Tibial nerve (tissue), 4 donors: ENCODE results near the gene PARD3B. TPM values are rescaled to one million over a fixed set of nuclear protein-coding genes. Genes with fewer than 3 reads are reported as not detected.

ENCODE experiments used
- DNase-seq, 2 donors: peaks; one replicate each; pipeline ENCODE4 v3.0.0-alpha.2; 2019; ENCODE audit warnings: low spot score in 2 of 2
- H3K27ac ChIP-seq, 4 donors: fragments of 200-600 bp; sonication (generic) in 3 of 4; one replicate each; pipeline ENCODE4 v1.5.1; 2017 to 2019; ENCODE audit warnings: mild to moderate bottlenecking in 1 of 4
- H3K27me3 ChIP-seq, 2 donors: fragments of 200-600 bp; sonication (generic) in 1 of 2; one replicate each; pipeline versions ENCODE4 v1.5.1 to v1.6.0; 2017 to 2019
- H3K36me3 ChIP-seq, 3 donors: fragments of 200-600 bp; sonication (generic); one replicate each; pipeline ENCODE4 v1.5.1; 2018 to 2019
- H3K4me1 ChIP-seq, 4 donors: fragments of 200-600 bp; sonication (generic) in 3 of 4; one replicate each; pipeline ENCODE4 v1.5.1; 2017 to 2019
- H3K4me3 ChIP-seq, 4 donors: fragments of 200-600 bp; sonication (generic) in 3 of 4; one replicate each; pipeline ENCODE4 v1.5.1; 2017 to 2019; ENCODE audit warnings: mild to moderate bottlenecking in 1 of 4, moderate library complexity in 1 of 4
- H3K9me3 ChIP-seq, 4 donors: fragments of 200-600 bp; sonication (generic) in 3 of 4; one replicate each; pipeline ENCODE4 v1.5.1; 2017 to 2019
- CTCF ChIP-seq, 5 experiments: fragments of 200-600 bp in 3 of 5; fragments of 450-650 bp in 2 of 5; sonication (generic) in 3 of 5; IDR thresholded peaks; one replicate each; pipeline ENCODE4 v1.5.1; 2016 to 2019; ENCODE audit warnings: antibody characterized with exemption in 5 of 5, mild to moderate bottlenecking in 3 of 5, moderate library complexity in 2 of 5
- EP300 ChIP-seq, 2 donors: sonication (generic); formaldehyde crosslinking; IDR thresholded peaks; one replicate each; pipeline ENCODE4 v1.6.1; 2017; ENCODE audit warnings: antibody characterized with exemption in 2 of 2, mild to moderate bottlenecking in 1 of 2
- POLR2A ChIP-seq, 2 donors: fragments of 450-650 bp; IDR thresholded peaks; one replicate each; pipeline ENCODE4 v1.6.1; 2017; ENCODE audit warnings: antibody characterized with exemption in 2 of 2, mild to moderate bottlenecking in 2 of 2, moderate library complexity in 2 of 2
- WGBS, 2 donors: methylation state at CpG; one replicate each; pipeline ENCODE4 v1.1.5; 2018; 5-methylcytosine and 5-hydroxymethylcytosine counted together
- total RNA-seq, 4 donors: library from RNA; depleted of rRNA; stranded (reverse); fragments of >200 nt; gene quantifications; one replicate each; pipeline ENCODE4 v1.1.0, GENCODE V29; 2016

The PARD3B gene
- total RNA-seq, 4 donors from 2014 or later, result 47.4 to 101 (median 64.8) TPM

GRCh38 chr2:204654669-204655068, 109.4 kb downstream of the PARD3B start:
- H3K9me3 ChIP-seq, result peaks cover 0 to 10% (median 0%) of the 10 kb centered on the region in 4 donors
- peak overlapping the region in 2 of 4 donors; percentile 24 to 51 for H3K27ac ChIP-seq
- DNase-seq, result no peak
- H3K4me3 ChIP-seq, result no peak overlapping the region
- no peak for TF ChIP-seq EP300 (IDR thresholded peaks at IDR 0.05)
- TF ChIP-seq POLR2A (IDR thresholded peaks at IDR 0.05), result no peak
- TF ChIP-seq CTCF (IDR thresholded peaks at IDR 0.05), result no peak
- peaks cover 0 to 19% (median 0%) of the 10 kb centered on the region in 4 donors for H3K4me1 ChIP-seq
- H3K27me3 ChIP-seq, result no peaks in the 10 kb centered on the region
- H3K36me3 ChIP-seq, result no peaks in the 10 kb centered on the region
- 22 to 32% methylated on average over 1 of the region's 1 CpG for WGBS, 2 donors

GRCh38 chr2:204655101-204655500, 109.8 kb downstream of the PARD3B start:
- Histone ChIP-seq H3K4me3 (no peak overlapping the region), H3K27ac (peak overlapping the region in 2 of 4 donors; percentile 24 to 51), H3K27me3 (no peaks in the 10 kb centered on the region), H3K36me3 (no peaks in the 10 kb centered on the region), H3K4me1 (peaks cover 0 to 19% (median 0%) of the 10 kb centered on the region in 4 donors), H3K9me3 (peaks cover 0 to 10% (median 0%) of the 10 kb centered on the region in 4 donors)
- no peak for TF ChIP-seq CTCF (IDR thresholded peaks at IDR 0.05)
- TF ChIP-seq EP300 (IDR thresholded peaks at IDR 0.05), result peak in 1 of 2 donors; percentile 39
- no peak for DNase-seq
- WGBS, 2 donors, result 91 to 97% methylated on average over 2 of the region's 2 CpGs

- no peak for DNase-seq
- WGBS, 2 donors, result 68 to 70% methylated on average over 3 of the region's 3 CpGs
- H3K27me3 ChIP-seq, result no peaks in the 10 kb centered on the region
Observed at GRCh38 chr2:204655626-204656025, 110.4 kb downstream of the PARD3B start.

GRCh38 chr2:204657024-204657423, 111.7 kb downstream of the PARD3B start:
- DNase-seq, result no peak
- Histone ChIP-seq H3K9me3 (peaks cover 0 to 4% (median 0%) of the 10 kb centered on the region in 4 donors), H3K4me3 (no peak overlapping the region), H3K27ac (no peak overlapping the region), H3K27me3 (no peaks in the 10 kb centered on the region), H3K4me1 (peaks cover 0 to 19% (median 1%) of the 10 kb centered on the region in 4 donors), H3K36me3 (no peaks in the 10 kb centered on the region)
- TF ChIP-seq CTCF (IDR thresholded peaks at IDR 0.05), result no peak
- no peak for TF ChIP-seq POLR2A (IDR thresholded peaks at IDR 0.05)
- TF ChIP-seq EP300 (IDR thresholded peaks at IDR 0.05), result no peak
- 97 to 100% methylated on average over 1 of the region's 1 CpG for WGBS, 2 donors

More at GRCh38 chr2:204655626-204656025, 110.4 kb downstream of the PARD3B start:
- Histone ChIP-seq H3K4me3 (no peak overlapping the region), H3K27ac (peak overlapping the region in 1 of 4 donors; percentile 40), H3K4me1 (peaks cover 0 to 19% (median 0%) of the 10 kb centered on the region in 4 donors), H3K36me3 (no peaks in the 10 kb centered on the region), H3K9me3 (peaks cover 0 to 10% (median 0%) of the 10 kb centered on the region in 4 donors)
- TF ChIP-seq POLR2A (IDR thresholded peaks at IDR 0.05) (no peak), EP300 (IDR thresholded peaks at IDR 0.05) (no peak), CTCF (IDR thresholded peaks at IDR 0.05) (no peak)

- TF ChIP-seq EP300 (IDR thresholded peaks at IDR 0.05) (no peak), POLR2A (IDR thresholded peaks at IDR 0.05) (no peak)
- WGBS, 2 donors, result 96 to 97% methylated on average over 5 of the region's 5 CpGs
- H3K9me3 ChIP-seq, result no peaks in the 10 kb centered on the region
Observed at GRCh38 chr2:204662956-204663355, 117.7 kb downstream of the PARD3B start.

More at GRCh38 chr2:204662956-204663355, 117.7 kb downstream of the PARD3B start:
- Histone ChIP-seq H3K4me3 (no peak overlapping the region), H3K27me3 (no peaks in the 10 kb centered on the region), H3K27ac (no peak overlapping the region), H3K4me1 (peaks cover 0 to 44% (median 13%) of the 10 kb centered on the region in 4 donors), H3K36me3 (no peaks in the 10 kb centered on the region)
- no peak for DNase-seq
